Measurements from ENCODE around the gene CNPY2.
A peak's percentile ranks its signal among the peaks of the same experiment; 100 is the strongest.
"Not testable (repeated sequence)": the region's sequence is repeated elsewhere in the genome, so short reads cannot be mapped to it uniquely, and the experiment has no call there.

CNPY2 gene

GRCh38 chr12:56271031-56271430 lies 44.8 kb downstream of the CNPY2 start:
- no peak for DNase-seq (ENCODE audit: extremely low read depth, low read depth)
- peak; percentile 53 for TF ChIP-seq CTCF (IDR thresholded peaks at IDR 0.05; ENCODE audit: low read depth, low read length)

- no peak for DNase-seq (ENCODE audit: extremely low read depth, low read depth)
- TF ChIP-seq CTCF (IDR thresholded peaks at IDR 0.05; ENCODE audit: low read depth, low read length) = no peak
These were observed 48.2 kb downstream of the CNPY2 start for GRCh38 chr12:56267443-56268071.

- DNase-seq (ENCODE audit: extremely low read depth, low read depth) = peak; percentile 54
These were observed 48.9 kb downstream of the CNPY2 start, which contains the start of gene COQ10A for GRCh38 chr12:56266693-56267442. COQ10A (plus strand) TSS chr12:56266942; CDS start chr12:56267119, 177 bp downstream.

GRCh38 chr12:56266068-56266692 lies 49.6 kb downstream of the CNPY2 start:
- DNase-seq (ENCODE audit: extremely low read depth, low read depth) = not testable (repeated sequence)

More at GRCh38 chr12:56266693-56267442, 48.9 kb downstream of the CNPY2 start, which contains the start of gene COQ10A:
- peak; percentile 74 for TF ChIP-seq CTCF (IDR thresholded peaks at IDR 0.05; ENCODE audit: low read depth, low read length)

GRCh38 chr12:56262955-56263354 lies 52.8 kb downstream of the CNPY2 start:
- DNase-seq (ENCODE audit: extremely low read depth, low read depth) = not testable (repeated sequence)

- DNase-seq (ENCODE audit: extremely low read depth, low read depth) = no peak
- TF ChIP-seq CTCF (IDR thresholded peaks at IDR 0.05; ENCODE audit: low read depth, low read length) = no peak
These were observed 54.1 kb downstream of the CNPY2 start for GRCh38 chr12:56261503-56262232.

GRCh38 chr12:56260921-56261320 lies 54.9 kb downstream of the CNPY2 start:
- TF ChIP-seq CTCF (IDR thresholded peaks at IDR 0.05; ENCODE audit: low read depth, low read length) = no peak
- DNase-seq (ENCODE audit: extremely low read depth, low read depth) = no peak

- no peak for DNase-seq (ENCODE audit: extremely low read depth, low read depth)
- no peak for TF ChIP-seq CTCF (IDR thresholded peaks at IDR 0.05; ENCODE audit: low read depth, low read length)
These were observed 55.4 kb downstream of the CNPY2 start for GRCh38 chr12:56260380-56260779.

Measured in AG09319 (cell line).